Hippocampal formation (tissue), 2 donors: ENCODE results near the gene SUPT6H.
"Not testable (repeated sequence)": the region's sequence is repeated elsewhere in the genome, so short reads cannot be mapped to it uniquely, and the experiment has no call there.

Experiments
- DNase-seq, 2 donors: peaks; one replicate each; lab custom pipeline; 2025; lab: John Stamatoyannopoulos, UW

SUPT6H gene

GRCh38 chr17:28719021-28719433, 57.0 kb downstream of the SUPT6H start:
- no peak for DNase-seq

GRCh38 chr17:28720247-28720996, 58.4 kb downstream of the SUPT6H start:
- DNase-seq = no peak

GRCh38 chr17:28720997-28721329, 59.0 kb downstream of the SUPT6H start:
- DNase-seq = not testable (repeated sequence)

- no peak for DNase-seq
Measured at GRCh38 chr17:28722417-28723158, 60.6 kb downstream of the SUPT6H start.

- no peak for DNase-seq
Measured at GRCh38 chr17:28723159-28723835, 61.3 kb downstream of the SUPT6H start.

GRCh38 chr17:28723836-28724499, 62.0 kb downstream of the SUPT6H start:
- not testable (repeated sequence) for DNase-seq

- DNase-seq = no peak
Measured at GRCh38 chr17:28724500-28725165, 62.6 kb downstream of the SUPT6H start.

GRCh38 chr17:28725166-28725659, 63.2 kb downstream of the SUPT6H start:
- DNase-seq = peak in 1 of 2 donors; percentile 10

- DNase-seq = no peak
Measured at GRCh38 chr17:28725660-28726225, 63.7 kb downstream of the SUPT6H start.

- DNase-seq = peak; percentile 33 to 68
Measured at GRCh38 chr17:28726226-28726626, 64.2 kb downstream of the SUPT6H start, which contains the start of gene TLCD1. TLCD1 (minus strand) TSS chr17:28726233; CDS start chr17:28726097, 136 bp downstream.

- peak; percentile 90 to 93 for DNase-seq
Measured at GRCh38 chr17:28726627-28727491, 64.9 kb downstream of the SUPT6H start.

- peak; percentile 85 to 86 for DNase-seq
Measured at GRCh38 chr17:28728364-28729200, 66.6 kb downstream of the SUPT6H start, which contains the start of gene NEK8. NEK8 (plus strand) TSS chr17:28728788; CDS start chr17:28728814, 26 bp downstream.

- DNase-seq = no peak
Measured at GRCh38 chr17:28729950-28730330, 67.9 kb downstream of the SUPT6H start.

GRCh38 chr17:28733346-28733745, 71.3 kb downstream of the SUPT6H start:
- no peak for DNase-seq

GRCh38 chr17:28734712-28735241, 72.8 kb downstream of the SUPT6H start:
- DNase-seq = no peak

- no peak for DNase-seq
Measured at GRCh38 chr17:28735242-28735722, 73.3 kb downstream of the SUPT6H start.

- not testable (repeated sequence) for DNase-seq
Measured at GRCh38 chr17:28735913-28736769, 74.1 kb downstream of the SUPT6H start.

GRCh38 chr17:28737316-28737715, 75.3 kb downstream of the SUPT6H start:
- no peak for DNase-seq
